8988T (cell line): ENCODE data around the gene LDLRAD4.

ENCODE experiments used
- DNase-seq: peaks from one replicate; pipeline ENCODE4 v3.0.0; 2011

Gene LDLRAD4

GRCh38 chr18:13206301-13206700, 12.3 kb upstream of the LDLRAD4 start:
- DNase-seq: no peak

GRCh38 chr18:13207294-13207693, 11.3 kb upstream of the LDLRAD4 start:
- DNase-seq: no peak

- no peak for DNase-seq
These were observed 7.0 kb upstream of the LDLRAD4 start for GRCh38 chr18:13211534-13211933.

GRCh38 chr18:13213036-13213795, 5.3 kb upstream of the LDLRAD4 start:
- DNase-seq: no peak

GRCh38 chr18:13214609-13215008, 4.0 kb upstream of the LDLRAD4 start:
- no peak for DNase-seq

GRCh38 chr18:13216092-13216582, 2.4 kb upstream of the LDLRAD4 start:
- DNase-seq: peak; percentile 86

GRCh38 chr18:13216711-13217465, 1.7 kb upstream of the LDLRAD4 start:
- DNase-seq: peak; percentile 72

GRCh38 chr18:13217466-13217961, 1.0 kb upstream of the LDLRAD4 start:
- peak; percentile 56 for DNase-seq

GRCh38 chr18:13217971-13218367, 591 bp upstream of the LDLRAD4 start:
- DNase-seq: no peak

GRCh38 chr18:13218997-13219396, 437 bp downstream of the LDLRAD4 start:
- DNase-seq: no peak

- no peak for DNase-seq
These were observed 1.1 kb downstream of the LDLRAD4 start for GRCh38 chr18:13219593-13220159.

- no peak for DNase-seq
These were observed 1.9 kb downstream of the LDLRAD4 start for GRCh38 chr18:13220361-13220991.

- no peak for DNase-seq
These were observed 3.6 kb downstream of the LDLRAD4 start for GRCh38 chr18:13221869-13222855.

- DNase-seq: no peak
These were observed 4.3 kb downstream of the LDLRAD4 start for GRCh38 chr18:13222856-13223281.

GRCh38 chr18:13223311-13224143, 5.0 kb downstream of the LDLRAD4 start:
- no peak for DNase-seq

GRCh38 chr18:13225261-13225660, 6.7 kb downstream of the LDLRAD4 start:
- DNase-seq: no peak

- no peak for DNase-seq
These were observed 8.1 kb downstream of the LDLRAD4 start for GRCh38 chr18:13226533-13227144.

- DNase-seq: no peak
These were observed 9.3 kb downstream of the LDLRAD4 start for GRCh38 chr18:13227910-13228309.

- DNase-seq: no peak
These were observed 10.6 kb downstream of the LDLRAD4 start for GRCh38 chr18:13229001-13229671.

GRCh38 chr18:13231151-13231550, 12.6 kb downstream of the LDLRAD4 start:
- no peak for DNase-seq
